Peyer's patch (tissue), 4 donors: ENCODE results near the gene HOXA1.

Experiments used
- POLR2A ChIP-seq, 2 donors: fragments of 450-650 bp; IDR thresholded peaks; one replicate each; pipeline ENCODE4 v1.5.1; 2017; ENCODE audit warnings: antibody characterized with exemption in 2 of 2, mild to moderate bottlenecking in 2 of 2, moderate library complexity in 2 of 2
- TF ChIP-seq, protein P1 (sequence below), 6 experiments: fragments of 450-650 bp in 4 of 6; fragments of 200-600 bp in 2 of 6; sonication (generic) in 1 of 6; IDR thresholded peaks; one replicate each; pipeline ENCODE4 v1.5.1; 2017 to 2019; ENCODE audit warnings: antibody characterized with exemption in 6 of 6, mild to moderate bottlenecking in 3 of 6, moderate library complexity in 1 of 6

DNA sequence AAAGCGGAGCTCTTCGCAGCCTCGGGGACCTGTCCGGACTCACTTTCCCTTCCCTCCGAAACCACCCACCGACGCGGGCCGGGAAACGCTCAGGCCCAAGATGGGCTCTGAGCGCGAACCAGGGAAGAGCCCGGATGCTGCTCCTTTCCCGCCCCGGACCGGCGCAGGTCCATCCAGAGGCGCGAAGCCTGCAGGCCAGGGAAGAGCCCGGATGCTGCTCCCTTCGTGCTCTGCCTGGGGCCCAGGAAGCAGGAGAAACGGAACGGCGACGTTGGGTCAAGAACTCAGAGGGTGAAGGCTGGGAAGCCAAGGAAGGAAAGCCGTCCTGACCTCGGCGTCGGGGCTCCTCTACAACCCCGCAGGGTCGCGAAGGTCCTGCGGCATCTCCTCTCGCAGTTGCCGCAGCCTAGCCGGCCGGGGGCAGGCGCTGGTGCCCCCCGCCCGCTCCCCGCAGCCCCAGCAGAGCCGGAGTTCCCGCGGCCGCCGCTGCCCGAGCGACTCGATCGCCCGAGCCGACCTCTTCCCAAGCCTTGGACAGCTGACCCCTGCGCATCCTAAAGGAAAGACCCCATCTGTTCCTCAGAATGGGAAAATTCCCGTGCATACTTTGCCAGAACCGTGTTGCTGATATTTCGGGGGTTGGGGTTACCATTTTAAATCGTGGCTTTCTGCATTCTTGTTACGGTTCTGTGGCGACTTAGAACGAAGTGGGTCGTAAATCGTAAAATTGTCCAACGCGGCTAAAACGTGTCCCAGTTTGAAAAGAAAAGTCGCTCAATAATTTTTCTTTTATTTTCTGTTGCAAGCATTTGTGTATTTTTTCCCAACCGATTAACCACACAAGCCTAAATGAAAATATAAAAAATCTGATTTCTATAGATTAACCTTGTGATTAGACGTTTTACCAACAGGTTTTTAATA is 7.5 kb downstream of the HOXA1 start:
- TF ChIP-seq, protein P1, sequence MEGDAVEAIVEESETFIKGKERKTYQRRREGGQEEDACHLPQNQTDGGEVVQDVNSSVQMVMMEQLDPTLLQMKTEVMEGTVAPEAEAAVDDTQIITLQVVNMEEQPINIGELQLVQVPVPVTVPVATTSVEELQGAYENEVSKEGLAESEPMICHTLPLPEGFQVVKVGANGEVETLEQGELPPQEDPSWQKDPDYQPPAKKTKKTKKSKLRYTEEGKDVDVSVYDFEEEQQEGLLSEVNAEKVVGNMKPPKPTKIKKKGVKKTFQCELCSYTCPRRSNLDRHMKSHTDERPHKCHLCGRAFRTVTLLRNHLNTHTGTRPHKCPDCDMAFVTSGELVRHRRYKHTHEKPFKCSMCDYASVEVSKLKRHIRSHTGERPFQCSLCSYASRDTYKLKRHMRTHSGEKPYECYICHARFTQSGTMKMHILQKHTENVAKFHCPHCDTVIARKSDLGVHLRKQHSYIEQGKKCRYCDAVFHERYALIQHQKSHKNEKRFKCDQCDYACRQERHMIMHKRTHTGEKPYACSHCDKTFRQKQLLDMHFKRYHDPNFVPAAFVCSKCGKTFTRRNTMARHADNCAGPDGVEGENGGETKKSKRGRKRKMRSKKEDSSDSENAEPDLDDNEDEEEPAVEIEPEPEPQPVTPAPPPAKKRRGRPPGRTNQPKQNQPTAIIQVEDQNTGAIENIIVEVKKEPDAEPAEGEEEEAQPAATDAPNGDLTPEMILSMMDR (IDR thresholded peaks at IDR 0.05), result no peak
- no peak for TF ChIP-seq POLR2A (IDR thresholded peaks at IDR 0.05)
